ENCODE results near the gene MPPED1. TPM values are rescaled to one million over a fixed set of nuclear protein-coding genes. Genes with fewer than 3 reads are reported as not detected.

The MPPED1 gene
- total RNA-seq, 1 donor from 2014 or later: 0.37 TPM

DNA sequence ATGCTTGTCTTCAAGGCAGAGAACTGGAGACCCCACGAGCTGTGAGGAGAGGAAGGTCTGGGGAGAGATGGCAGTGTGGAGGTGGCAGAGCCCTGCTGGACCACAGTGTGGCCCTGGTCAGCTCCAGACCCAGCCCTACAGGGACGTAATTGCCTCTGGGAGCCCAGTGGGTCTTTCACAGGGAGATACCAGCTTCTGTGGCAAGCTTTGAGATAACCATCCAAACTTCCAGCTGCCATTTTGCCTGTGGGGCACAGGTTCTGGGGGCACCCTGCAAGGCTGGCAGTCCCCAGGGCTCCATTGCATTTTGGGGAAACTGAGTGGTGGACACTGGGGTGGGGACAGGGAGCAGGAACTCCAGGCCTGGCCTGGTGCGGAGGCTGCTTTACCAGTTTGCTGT is 10.2 kb upstream of the MPPED1 start:
- H3K27me3 Mint-ChIP-seq (ENCODE audit: unreplicated experiment): peaks cover 11% of the 10 kb centered on the region
- TF ChIP-seq, protein P1, sequence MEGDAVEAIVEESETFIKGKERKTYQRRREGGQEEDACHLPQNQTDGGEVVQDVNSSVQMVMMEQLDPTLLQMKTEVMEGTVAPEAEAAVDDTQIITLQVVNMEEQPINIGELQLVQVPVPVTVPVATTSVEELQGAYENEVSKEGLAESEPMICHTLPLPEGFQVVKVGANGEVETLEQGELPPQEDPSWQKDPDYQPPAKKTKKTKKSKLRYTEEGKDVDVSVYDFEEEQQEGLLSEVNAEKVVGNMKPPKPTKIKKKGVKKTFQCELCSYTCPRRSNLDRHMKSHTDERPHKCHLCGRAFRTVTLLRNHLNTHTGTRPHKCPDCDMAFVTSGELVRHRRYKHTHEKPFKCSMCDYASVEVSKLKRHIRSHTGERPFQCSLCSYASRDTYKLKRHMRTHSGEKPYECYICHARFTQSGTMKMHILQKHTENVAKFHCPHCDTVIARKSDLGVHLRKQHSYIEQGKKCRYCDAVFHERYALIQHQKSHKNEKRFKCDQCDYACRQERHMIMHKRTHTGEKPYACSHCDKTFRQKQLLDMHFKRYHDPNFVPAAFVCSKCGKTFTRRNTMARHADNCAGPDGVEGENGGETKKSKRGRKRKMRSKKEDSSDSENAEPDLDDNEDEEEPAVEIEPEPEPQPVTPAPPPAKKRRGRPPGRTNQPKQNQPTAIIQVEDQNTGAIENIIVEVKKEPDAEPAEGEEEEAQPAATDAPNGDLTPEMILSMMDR (IDR thresholded peaks at IDR 0.05; ENCODE audit: partially characterized antibody, unreplicated experiment): no peak
- H3K27ac Mint-ChIP-seq (ENCODE audit: unreplicated experiment): no peak overlapping the region
- DNase-seq: no peak
- H3K9me3 Mint-ChIP-seq (ENCODE audit: unreplicated experiment): peaks cover 8% of the 10 kb centered on the region
- no peak overlapping the region for H3K4me3 Mint-ChIP-seq (ENCODE audit: unreplicated experiment)
- H3K36me3 Mint-ChIP-seq (ENCODE audit: unreplicated experiment): no peaks in the 10 kb centered on the region
- H3K4me1 Mint-ChIP-seq (ENCODE audit: low read depth, unreplicated experiment): no peaks in the 10 kb centered on the region

DNA sequence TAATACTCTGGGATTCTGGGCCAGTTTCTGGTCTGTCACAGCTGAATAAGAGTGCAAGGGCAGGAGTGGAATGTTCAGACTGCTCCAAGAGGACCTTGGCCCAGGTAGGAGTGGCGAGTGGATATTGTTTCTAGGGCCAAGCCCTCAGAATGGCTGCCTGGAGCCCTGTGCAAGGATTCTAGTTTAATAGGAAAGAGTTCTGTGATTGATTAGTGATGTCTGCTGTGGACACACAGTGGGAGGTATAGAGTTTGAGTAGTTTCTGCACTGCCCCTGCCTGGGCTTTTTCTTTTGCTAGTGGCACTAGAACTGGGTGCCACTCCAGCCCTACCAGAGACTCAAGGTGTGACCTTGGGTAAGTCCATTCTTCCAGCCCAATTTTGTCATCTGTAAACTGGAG is 9.7 kb upstream of the MPPED1 start:
- Mint-ChIP-seq H3K27ac (ENCODE audit: unreplicated experiment) (no peak overlapping the region), H3K27me3 (ENCODE audit: unreplicated experiment) (peaks cover 9% of the 10 kb centered on the region), H3K36me3 (ENCODE audit: unreplicated experiment) (no peaks in the 10 kb centered on the region), H3K9me3 (ENCODE audit: unreplicated experiment) (peaks cover 8% of the 10 kb centered on the region), H3K4me3 (ENCODE audit: unreplicated experiment) (no peak overlapping the region), H3K4me1 (ENCODE audit: low read depth, unreplicated experiment) (no peaks in the 10 kb centered on the region)
- DNase-seq: no peak
- TF ChIP-seq, protein P1 (IDR thresholded peaks at IDR 0.05; ENCODE audit: partially characterized antibody, unreplicated experiment): no peak

DNA sequence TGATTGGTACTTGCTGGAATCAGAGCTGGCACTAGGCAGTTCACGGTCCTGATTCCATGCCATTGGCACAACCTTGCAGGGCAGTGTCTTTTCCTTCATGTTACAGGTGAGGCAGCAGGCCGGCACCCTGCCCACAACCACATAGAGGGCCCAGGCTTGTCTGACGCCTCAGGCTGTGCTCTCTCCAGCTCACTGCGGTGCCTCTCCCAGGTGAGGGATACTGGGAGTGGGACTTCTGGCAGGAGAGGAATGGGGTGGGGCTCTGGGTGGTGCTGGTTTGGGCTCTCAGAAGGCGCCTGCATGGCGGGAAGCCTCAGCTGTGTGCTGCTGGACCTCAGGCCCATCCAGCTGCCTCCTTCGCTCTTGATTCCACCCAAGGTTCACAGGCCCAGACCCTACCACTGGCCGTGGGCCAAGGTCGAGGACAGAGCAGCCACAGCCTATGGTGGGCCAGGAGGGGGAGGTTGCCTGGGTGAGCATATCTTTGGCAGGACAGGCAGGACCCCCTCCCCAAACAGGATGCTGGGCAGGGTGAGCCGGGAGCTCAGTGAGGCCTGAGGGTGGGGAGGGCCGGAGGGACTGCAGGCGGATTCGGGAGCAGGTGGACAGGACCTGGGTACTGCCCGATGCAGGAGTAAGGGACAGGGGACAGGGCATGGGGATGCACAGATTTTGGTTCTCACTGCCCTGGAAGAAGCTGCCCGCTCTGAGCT is 7.0 kb upstream of the MPPED1 start:
- Mint-ChIP-seq H3K36me3 (ENCODE audit: unreplicated experiment) (no peaks in the 10 kb centered on the region), H3K4me3 (ENCODE audit: unreplicated experiment) (no peak overlapping the region), H3K4me1 (ENCODE audit: low read depth, unreplicated experiment) (no peaks in the 10 kb centered on the region), H3K27me3 (ENCODE audit: unreplicated experiment) (peaks cover 4% of the 10 kb centered on the region), H3K27ac (ENCODE audit: unreplicated experiment) (no peak overlapping the region), H3K9me3 (ENCODE audit: unreplicated experiment) (peaks cover 5% of the 10 kb centered on the region)
- TF ChIP-seq, protein P1 (IDR thresholded peaks at IDR 0.05; ENCODE audit: partially characterized antibody, unreplicated experiment): no peak
- no peak for DNase-seq

DNA sequence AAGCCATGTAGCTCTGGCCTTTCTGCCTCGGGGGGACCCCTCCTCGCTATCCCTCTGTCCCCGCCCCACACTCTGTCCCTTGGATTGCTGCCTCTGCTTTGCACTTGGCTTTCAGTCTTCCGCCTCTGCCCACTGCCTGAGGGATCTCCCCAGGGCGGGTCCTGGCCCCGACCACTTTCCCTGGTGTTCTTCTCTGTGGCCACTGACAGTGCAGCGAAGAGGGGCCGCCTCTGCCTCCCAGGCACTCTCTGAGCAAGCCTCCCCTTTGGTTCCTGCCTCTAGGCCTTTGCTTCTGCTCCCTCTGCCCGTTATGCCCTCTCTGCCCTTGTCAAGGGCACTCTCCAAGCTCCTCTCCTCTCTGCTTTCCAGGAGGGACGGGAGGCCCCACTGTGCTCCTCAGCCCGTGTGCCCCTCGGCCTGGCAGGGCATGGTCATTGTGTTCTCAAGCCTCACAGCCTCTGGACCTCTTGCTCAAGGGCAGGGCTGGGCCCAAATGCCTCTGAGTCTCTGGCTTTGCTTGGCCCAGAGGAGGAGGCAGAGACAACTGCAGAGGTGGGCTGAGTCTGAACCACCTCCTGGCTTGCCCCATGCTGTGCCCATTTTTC is 5.5 kb upstream of the MPPED1 start:
- TF ChIP-seq, protein P1 (IDR thresholded peaks at IDR 0.05; ENCODE audit: partially characterized antibody, unreplicated experiment): no peak
- Mint-ChIP-seq H3K4me1 (ENCODE audit: low read depth, unreplicated experiment) (no peaks in the 10 kb centered on the region), H3K4me3 (ENCODE audit: unreplicated experiment) (no peak overlapping the region), H3K27me3 (ENCODE audit: unreplicated experiment) (peaks cover 11% of the 10 kb centered on the region), H3K9me3 (ENCODE audit: unreplicated experiment) (peaks cover 5% of the 10 kb centered on the region), H3K27ac (ENCODE audit: unreplicated experiment) (no peak overlapping the region), H3K36me3 (ENCODE audit: unreplicated experiment) (no peaks in the 10 kb centered on the region)
- DNase-seq: peak; percentile 8

DNA sequence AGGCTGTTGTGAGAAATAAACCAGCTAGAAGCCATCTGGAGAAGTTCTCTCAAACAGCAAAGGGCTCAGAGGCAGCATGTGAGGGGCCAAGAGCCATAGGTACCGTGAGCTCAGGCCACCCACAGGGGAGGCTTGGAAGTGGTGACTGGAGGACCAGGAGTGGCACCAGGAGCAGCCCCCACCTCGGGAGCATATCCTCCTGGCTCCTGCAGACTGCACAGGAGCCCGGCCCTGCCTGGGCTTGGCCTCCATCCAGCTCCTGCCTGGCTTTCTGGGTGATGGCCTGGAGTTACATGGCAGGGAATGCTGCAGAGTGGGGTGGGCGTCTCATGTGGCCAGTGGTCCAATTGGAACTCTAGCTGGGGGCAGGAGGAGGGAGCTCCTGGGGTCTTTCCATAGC is 4.2 kb upstream of the MPPED1 start:
- no peaks in the 10 kb centered on the region for H3K36me3 Mint-ChIP-seq (ENCODE audit: unreplicated experiment)
- TF ChIP-seq, protein P1 (IDR thresholded peaks at IDR 0.05; ENCODE audit: partially characterized antibody, unreplicated experiment): no peak
- peaks cover 12% of the 10 kb centered on the region for H3K27me3 Mint-ChIP-seq (ENCODE audit: unreplicated experiment)
- peaks cover under 1% of the 10 kb centered on the region for H3K4me1 Mint-ChIP-seq (ENCODE audit: low read depth, unreplicated experiment)
- no peak overlapping the region for H3K27ac Mint-ChIP-seq (ENCODE audit: unreplicated experiment)
- no peak overlapping the region for H3K4me3 Mint-ChIP-seq (ENCODE audit: unreplicated experiment)
- DNase-seq: no peak
- H3K9me3 Mint-ChIP-seq (ENCODE audit: unreplicated experiment): peaks cover 1% of the 10 kb centered on the region
